VCaP (cell line): ENCODE results near the gene NAA25.

Experiments used
- H3K27ac ChIP-seq: fragments of 450-650 bp; 2 replicates; pipeline ENCODE4 v1.5.1; 2017
- CTCF ChIP-seq: fragments of 450-650 bp; conservative IDR thresholded peaks from 2 replicates; pipeline ENCODE4 v1.5.1; 2017; ENCODE audit warnings: mild to moderate bottlenecking, moderate library complexity

Gene NAA25

GRCh38 chr12:112017041-112017440 is 91.5 kb downstream of the NAA25 start:
- H3K27ac ChIP-seq: peak overlapping the region; percentile 40
- TF ChIP-seq CTCF: no peak

DNA sequence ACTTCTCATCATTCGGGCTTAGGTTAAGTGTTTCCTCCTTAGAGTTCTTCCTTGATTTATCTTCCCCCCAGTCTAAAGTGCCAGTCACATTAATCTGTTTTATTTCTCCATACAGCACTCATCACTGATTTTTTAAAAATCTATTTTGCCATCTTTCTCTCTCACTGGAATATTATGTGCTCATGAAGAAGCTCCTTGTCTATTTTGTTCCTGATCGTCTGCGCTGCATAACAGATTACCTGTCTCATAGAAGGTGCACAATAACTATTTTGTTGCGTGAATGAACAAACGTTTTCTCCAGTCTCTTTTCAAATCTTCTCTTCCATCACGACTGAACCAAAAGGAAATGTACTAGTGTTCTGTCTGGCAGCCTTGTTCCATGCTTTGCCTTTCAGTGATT is 92.6 kb downstream of the NAA25 start:
- no peak for TF ChIP-seq CTCF
- no peak overlapping the region for H3K27ac ChIP-seq

GRCh38 chr12:112013601-112014402 is 94.8 kb downstream of the NAA25 start:
- peak overlapping the region; percentile 97 for H3K27ac ChIP-seq
- TF ChIP-seq CTCF: peak; percentile 29

GRCh38 chr12:112012775-112013600 is 95.6 kb downstream of the NAA25 start, which contains the start of the genes ERP29 and TMEM116:
Gene ERP29 (plus strand): TSS chr12:112013426. CDS start chr12:112013466, 40 bp downstream.
Gene TMEM116 (minus strand): TSS chr12:112013165. CDS start chr12:112005270, 7,895 bp downstream.
- peak; percentile 64 for TF ChIP-seq CTCF
- H3K27ac ChIP-seq: peak within 1 kb of the TSS; percentile 97

GRCh38 chr12:112011685-112012084 is 96.9 kb downstream of the NAA25 start:
- TF ChIP-seq CTCF: no peak
- H3K27ac ChIP-seq: peak overlapping the region; percentile 97

DNA sequence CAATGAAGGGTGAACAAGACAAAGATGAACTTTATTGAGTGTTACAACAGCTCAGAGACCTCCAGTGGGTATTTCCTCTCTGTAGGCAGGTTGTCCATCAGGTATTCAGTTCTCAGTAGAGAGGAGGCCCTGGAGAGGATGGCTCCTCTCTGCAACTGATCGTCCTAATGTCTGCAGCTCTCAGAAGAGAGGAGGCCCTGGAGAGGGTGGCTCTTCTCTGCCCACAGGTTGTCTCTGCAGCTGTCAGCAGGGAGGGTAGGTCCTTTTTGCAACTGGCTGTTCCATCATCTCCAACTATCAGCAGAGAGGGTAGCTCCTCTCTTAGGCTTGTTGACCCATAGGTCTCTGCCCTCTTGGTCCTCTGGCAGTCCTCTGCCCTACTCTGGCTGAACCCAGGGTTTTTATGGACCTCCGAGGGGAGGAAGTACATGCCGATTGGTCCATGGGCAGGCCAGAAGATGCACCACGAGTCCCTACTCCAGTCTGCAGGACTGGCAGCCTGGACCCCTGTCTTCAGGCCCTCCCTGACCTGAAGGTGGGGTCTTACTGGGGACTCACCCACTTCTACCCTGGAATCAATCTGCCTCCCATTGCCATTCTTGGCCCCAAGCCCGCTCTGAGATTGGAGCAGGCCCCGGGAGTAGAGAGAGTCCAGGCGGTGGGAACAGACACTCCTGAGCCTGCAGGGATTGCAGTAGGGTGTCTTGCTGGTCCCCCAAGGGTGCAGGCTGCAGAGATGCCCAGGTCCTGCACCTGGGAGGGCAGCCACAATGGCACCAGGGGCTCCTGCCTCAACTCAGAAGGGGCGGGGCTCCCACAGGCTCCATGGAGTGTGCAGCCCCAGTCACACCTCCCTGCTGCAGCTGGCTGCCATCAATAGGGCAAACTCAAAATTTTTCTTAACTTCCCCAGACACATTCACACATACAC is 97.9 kb downstream of the NAA25 start:
- TF ChIP-seq CTCF: no peak
- peak overlapping the region; percentile 70 for H3K27ac ChIP-seq

DNA sequence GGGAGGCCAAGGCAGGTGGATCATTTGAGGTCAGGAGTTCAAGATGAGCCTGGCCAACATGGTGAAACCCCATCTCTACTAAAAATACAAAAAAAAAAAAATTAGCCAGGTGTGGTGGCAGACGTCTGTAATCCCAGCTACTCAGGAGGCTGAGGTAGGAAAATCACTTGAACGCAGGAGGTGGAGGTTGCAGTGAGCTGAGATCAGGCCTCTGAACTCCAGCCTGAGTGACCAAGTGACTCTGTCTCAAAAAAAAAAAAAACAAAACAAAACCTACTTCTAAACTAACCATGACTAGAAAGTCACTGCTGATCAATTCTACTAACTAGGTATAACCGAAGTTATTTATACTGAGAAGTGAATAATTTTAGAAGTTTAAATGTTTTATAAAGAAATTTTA is 99.0 kb downstream of the NAA25 start:
- peak overlapping the region; percentile 70 for H3K27ac ChIP-seq
